GM18499 (cell line): Measurements from ENCODE around the gene GTF3A.

ENCODE experiments used
- ATAC-seq: cut with Tn5 transposase; IDR thresholded peaks from one replicate; pipeline ENCODE4 v1.9.1; 2021; ENCODE audit warnings: moderate number of reproducible peaks; ENCODE audit not compliant: insufficient read depth, unreplicated experiment

GTF3A gene

GRCh38 chr13:27442797-27443196 is 18.4 kb downstream of the GTF3A start:
- no peak for ATAC-seq

GRCh38 chr13:27446986-27447583 is 22.7 kb downstream of the GTF3A start:
- no peak for ATAC-seq

GRCh38 chr13:27448308-27448707 is 23.9 kb downstream of the GTF3A start:
- ATAC-seq: no peak

GRCh38 chr13:27449081-27449603 is 24.7 kb downstream of the GTF3A start:
- ATAC-seq: no peak

GRCh38 chr13:27449936-27450828 is 25.8 kb downstream of the GTF3A start, which contains the start of gene MTIF3:
TSS of gene MTIF3 (minus strand) at chr13:27450564. CDS start at chr13:27440448, 10,116 bp downstream.
- ATAC-seq: peak; percentile 69

- no peak for ATAC-seq
Observed at GRCh38 chr13:27450921-27451471, 26.6 kb downstream of the GTF3A start.

GRCh38 chr13:27455331-27455855 is 31.0 kb downstream of the GTF3A start:
- no peak for ATAC-seq

- no peak for ATAC-seq
Observed at GRCh38 chr13:27461940-27462584, 37.6 kb downstream of the GTF3A start.

- no peak for ATAC-seq
Observed at GRCh38 chr13:27463500-27463899, 39.1 kb downstream of the GTF3A start.

- no peak for ATAC-seq
Observed at GRCh38 chr13:27465611-27466010, 41.2 kb downstream of the GTF3A start.

- ATAC-seq: no peak
Observed at GRCh38 chr13:27466513-27466912, 42.1 kb downstream of the GTF3A start.

GRCh38 chr13:27470075-27470820 is 45.8 kb downstream of the GTF3A start:
- ATAC-seq: no peak

GRCh38 chr13:27472441-27472840 is 48.0 kb downstream of the GTF3A start:
- no peak for ATAC-seq

- ATAC-seq: no peak
Observed at GRCh38 chr13:27472941-27473340, 48.5 kb downstream of the GTF3A start.

- ATAC-seq: no peak
Observed at GRCh38 chr13:27474751-27475268, 50.4 kb downstream of the GTF3A start.

GRCh38 chr13:27476943-27477703 is 52.7 kb downstream of the GTF3A start:
- ATAC-seq: no peak

GRCh38 chr13:27481766-27482165 is 57.3 kb downstream of the GTF3A start:
- ATAC-seq: no peak

- ATAC-seq: peak; percentile 73
Observed at GRCh38 chr13:27482983-27483382, 58.6 kb downstream of the GTF3A start.

- no peak for ATAC-seq
Observed at GRCh38 chr13:27483421-27483820, 59.0 kb downstream of the GTF3A start.
